Spleen (tissue), 7 donors: ENCODE results near the gene TMEM135.

Experiments used
- POLR2A ChIP-seq, 3 donors: fragments of 450-650 bp; IDR thresholded peaks; one replicate each; pipeline ENCODE4 v1.5.1; 2017; ENCODE audit warnings: antibody characterized with exemption in 3 of 3, mild to moderate bottlenecking in 1 of 3
- TF ChIP-seq, protein P1 (sequence below), 11 experiments: fragments of 200-600 bp in 7 of 11; fragments of 450-650 bp in 4 of 11; sonication (generic) in 4 of 11; IDR thresholded peaks in 8 of 11; conservative IDR thresholded peaks in 3 of 11; 1 replicate in 7 of 11; 2 replicates in 4 of 11; pipeline versions ENCODE4 v1.4.0 to v1.8.0; 2016 to 2021; ENCODE audit warnings: antibody characterized with exemption in 11 of 11, inconsistent platforms in 4 of 11, mild to moderate bottlenecking in 1 of 11
- donor health status: DM: no; HTN: no; CAD: no; lungs with moderate emphysema.
- donor health status: DM: no; HTN: no; CAD: no.
- donor health status: DM: no; HTN: no; CAD: no.

DNA sequence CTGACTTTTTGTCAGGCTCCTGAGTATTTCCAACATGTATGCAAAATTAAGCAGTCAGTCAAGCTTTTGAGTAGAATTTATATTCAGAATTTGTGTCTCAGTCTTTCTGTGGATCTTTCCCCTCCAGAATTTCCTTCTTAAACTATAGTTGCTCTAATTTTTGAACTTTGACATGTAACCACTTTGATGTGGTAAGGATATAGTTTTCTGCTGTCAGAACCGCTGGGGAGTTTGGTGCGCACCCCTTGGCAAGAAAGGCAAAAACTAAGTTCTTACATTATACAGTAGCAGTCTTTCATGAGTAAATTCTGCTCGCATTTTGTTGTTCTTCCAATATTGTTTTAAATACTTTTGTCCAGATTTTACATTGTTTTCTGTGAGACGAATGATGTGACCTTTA is 105.9 kb downstream of the TMEM135 start:
- TF ChIP-seq, protein P1, sequence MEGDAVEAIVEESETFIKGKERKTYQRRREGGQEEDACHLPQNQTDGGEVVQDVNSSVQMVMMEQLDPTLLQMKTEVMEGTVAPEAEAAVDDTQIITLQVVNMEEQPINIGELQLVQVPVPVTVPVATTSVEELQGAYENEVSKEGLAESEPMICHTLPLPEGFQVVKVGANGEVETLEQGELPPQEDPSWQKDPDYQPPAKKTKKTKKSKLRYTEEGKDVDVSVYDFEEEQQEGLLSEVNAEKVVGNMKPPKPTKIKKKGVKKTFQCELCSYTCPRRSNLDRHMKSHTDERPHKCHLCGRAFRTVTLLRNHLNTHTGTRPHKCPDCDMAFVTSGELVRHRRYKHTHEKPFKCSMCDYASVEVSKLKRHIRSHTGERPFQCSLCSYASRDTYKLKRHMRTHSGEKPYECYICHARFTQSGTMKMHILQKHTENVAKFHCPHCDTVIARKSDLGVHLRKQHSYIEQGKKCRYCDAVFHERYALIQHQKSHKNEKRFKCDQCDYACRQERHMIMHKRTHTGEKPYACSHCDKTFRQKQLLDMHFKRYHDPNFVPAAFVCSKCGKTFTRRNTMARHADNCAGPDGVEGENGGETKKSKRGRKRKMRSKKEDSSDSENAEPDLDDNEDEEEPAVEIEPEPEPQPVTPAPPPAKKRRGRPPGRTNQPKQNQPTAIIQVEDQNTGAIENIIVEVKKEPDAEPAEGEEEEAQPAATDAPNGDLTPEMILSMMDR (IDR thresholded peaks at IDR 0.05 in 8 of 11, conservative IDR thresholded peaks at IDR 0.05 in 3 of 11), result no peak
- no peak for TF ChIP-seq POLR2A (IDR thresholded peaks at IDR 0.05)
